NCI-H2107 (cell line): ENCODE data around the gene ZBED5.
A peak's percentile ranks its signal among the peaks of the same experiment; 100 is the strongest.

Source experiments
- DNase-seq: peaks from one replicate; lab custom pipeline; 2025; lab: John Stamatoyannopoulos, UW

Gene ZBED5

DNA sequence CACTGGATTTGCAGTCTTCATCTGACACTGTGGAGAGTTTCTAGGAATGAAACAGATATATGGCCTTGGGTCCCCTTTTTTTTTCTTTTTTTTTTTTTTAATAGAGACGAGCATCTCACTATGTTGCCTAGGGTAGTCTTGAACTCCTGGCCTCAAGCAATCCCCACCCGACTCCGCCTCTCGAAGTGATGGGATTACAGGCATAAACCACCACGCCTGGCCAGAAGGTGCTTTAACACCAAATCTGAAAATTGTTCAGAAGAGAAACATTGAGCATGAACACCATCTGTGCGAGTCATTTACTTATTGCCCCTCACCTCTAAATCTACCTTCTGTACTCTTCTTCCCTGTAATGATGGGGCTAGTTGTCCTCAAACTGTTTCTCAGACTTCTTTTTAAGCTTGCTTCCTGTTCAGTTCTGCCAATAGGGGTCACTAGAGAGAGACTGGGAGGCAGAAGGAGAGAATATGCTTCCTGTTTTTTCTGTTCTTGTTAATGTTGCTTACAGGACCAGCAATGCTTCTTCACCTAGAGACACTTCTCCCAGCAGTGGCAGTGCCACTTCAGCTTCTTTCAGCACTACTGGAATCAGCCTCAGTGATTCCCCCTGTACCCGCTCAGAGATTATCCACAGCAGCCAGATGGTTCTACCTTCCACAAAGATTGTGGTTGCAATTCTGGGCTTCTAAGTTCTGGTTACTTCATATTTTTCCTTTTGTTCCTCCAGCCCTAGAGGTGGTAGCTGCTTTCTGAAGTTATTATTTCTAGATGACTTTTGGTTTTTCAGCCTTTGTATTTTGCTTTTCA, 20.8 kb upstream of the ZBED5 start:
- DNase-seq, result no peak

DNA sequence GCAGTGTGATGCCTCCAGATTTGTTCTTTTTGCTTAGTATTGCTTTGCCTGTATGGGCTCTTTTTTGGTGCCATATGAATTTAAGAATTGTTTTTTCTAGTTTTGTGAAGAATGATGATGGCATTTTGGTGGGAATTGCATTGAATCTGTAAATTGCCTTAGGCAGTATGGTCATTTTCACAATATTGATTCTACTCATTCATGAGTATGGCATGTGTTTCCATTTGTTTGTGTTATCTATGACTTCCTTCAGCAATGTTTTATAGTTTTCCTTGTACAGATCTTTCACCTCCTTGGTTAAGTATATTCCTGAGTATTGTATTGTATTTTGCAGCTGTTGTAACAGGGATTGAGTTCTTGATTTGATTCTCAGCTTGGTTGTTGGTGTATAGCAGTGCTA, 18.3 kb upstream of the ZBED5 start:
- DNase-seq, result no peak

DNA sequence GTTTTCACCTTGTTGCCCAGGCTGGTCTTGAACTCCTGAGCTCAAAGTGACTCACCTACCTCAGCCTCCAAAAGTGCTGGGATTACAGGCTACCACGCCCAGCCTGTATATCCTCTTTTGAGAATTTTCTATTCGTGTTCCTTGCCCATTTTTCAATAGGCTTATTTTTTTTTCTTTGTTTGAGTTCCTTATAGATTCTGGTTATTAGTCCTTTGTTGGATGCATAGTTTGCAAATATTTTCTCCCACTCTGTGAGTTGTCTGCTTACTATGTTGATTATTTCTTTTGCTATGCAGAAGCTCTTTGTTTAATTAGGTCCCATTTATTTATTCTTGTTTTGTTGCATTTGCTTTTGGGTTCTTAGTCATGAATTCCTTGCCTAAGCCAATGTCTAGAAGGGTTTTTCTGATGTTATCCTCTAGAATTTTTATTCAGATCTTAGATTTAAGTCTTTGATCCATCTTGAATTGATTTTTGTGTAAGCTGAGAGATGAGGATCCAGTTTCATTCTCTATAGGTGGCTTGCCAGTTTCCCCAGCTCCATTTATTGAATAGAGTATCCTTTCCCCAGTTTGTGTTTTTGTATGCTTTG, 17.7 kb upstream of the ZBED5 start:
- no peak for DNase-seq

GRCh38 chr11:10872097-10872496, 14.2 kb upstream of the ZBED5 start:
- no peak for DNase-seq

GRCh38 chr11:10868352-10868751, 10.5 kb upstream of the ZBED5 start:
- no peak for DNase-seq

DNA sequence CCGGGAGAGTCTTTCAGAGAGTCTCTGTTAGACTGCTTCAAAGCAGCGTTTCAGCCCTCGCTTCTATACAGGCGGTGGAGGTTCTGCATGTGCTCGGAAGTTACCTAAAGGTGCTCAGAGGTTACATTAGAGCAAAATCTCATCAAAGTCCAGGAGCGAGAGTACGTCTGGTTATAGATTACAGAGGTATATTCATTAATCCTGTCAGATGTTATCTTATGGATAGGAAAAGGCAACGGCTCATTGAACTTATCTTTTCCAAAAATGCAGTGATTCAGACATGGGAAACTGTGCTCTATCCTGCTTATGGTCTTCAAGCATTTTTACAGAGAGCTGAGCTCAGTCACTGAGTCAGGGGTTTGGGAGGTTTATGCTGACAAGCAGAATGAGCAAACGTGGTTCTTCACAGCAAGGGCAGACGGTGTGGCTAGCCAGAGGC, 9.1 kb upstream of the ZBED5 start:
- DNase-seq, result no peak

DNA sequence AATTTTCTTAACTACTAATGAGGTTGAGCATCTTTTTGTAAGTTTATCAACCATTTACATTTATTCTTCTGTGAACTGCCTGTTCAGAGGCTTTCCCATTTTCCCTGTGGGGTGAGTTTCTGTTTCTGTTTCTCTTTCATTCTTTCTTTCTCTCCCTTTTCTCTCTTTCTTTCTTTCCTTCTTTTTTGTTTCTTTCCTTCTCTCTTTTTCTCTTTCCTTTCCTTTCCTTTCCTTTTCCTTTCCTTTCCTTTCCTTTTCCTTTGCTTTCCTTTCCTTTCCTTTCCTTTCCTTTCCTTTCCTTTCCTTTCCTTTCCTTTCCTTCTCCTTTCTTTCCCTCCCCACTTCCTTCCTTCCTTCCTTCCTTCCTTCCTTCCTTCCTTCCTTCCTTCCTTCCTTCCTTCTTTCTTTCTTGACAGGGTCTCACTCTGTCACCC, 8.0 kb upstream of the ZBED5 start:
- no peak for DNase-seq

DNA sequence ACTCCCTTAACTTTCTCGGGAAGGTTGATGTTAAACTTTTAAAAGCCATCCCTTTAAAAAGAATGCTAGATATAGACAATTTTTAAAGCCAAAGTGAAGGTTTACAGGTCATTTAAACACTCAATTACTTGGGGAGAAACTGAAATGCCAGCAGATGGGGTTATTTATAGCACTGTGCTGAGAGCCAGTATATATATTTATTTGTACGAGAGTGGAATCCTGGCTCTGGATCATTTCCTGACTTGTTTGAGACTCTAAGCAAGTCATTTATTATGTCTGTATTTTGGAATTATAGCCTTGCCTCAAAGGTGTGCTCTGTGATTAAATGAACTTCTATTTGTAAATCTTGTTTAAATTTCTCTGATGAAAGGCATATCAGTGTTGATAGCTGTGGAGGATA, 6.8 kb upstream of the ZBED5 start:
- no peak for DNase-seq

DNA sequence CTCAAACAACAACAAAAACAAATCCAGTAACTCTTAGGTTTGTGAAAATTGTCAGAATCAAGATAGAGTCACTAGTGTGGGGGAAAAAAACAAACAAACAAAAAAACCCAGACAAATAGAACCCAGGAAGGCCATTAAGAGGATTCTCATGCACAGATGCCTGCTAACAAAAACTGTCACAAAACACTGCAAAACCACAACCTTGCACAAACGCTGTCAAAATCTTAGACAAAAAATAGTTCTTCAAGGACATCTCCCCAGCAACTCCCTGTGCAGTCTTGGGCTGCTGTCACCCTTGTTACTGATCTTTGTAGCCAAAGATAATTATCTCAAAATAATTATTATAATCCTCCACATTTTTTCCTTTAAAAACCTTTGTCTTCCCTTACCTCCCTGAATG, 4.6 kb upstream of the ZBED5 start:
- no peak for DNase-seq

GRCh38 chr11:10861799-10862198, 3.9 kb upstream of the ZBED5 start:
- DNase-seq, result no peak

- no peak for DNase-seq
Observed at GRCh38 chr11:10861047-10861446, 3.2 kb upstream of the ZBED5 start.

GRCh38 chr11:10858439-10859325, 829 bp upstream of the ZBED5 start:
- peak; percentile 40 for DNase-seq

GRCh38 chr11:10857459-10857708, 469 bp downstream of the ZBED5 start:
- no peak for DNase-seq

GRCh38 chr11:10856689-10857458, 979 bp downstream of the ZBED5 start:
- no peak for DNase-seq

DNA sequence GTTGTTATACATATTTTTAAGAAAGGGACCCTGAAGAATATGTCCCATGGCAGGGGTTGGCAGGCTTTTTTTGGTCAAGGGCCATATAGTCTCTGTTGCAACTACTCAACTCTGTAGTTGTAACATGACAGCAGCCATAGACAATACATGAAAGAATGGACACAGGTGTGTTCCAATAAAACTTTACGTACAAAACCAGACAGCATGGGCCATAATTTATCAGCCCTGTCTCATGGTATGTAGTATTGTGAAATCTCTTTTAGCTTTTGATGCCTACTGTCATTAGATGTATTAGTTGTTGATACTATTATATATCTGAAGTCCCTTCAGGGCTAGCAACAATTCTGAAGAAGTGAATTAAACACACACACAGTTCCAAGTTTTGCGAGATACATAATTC, 2.6 kb downstream of the ZBED5 start:
- no peak for DNase-seq

DNA sequence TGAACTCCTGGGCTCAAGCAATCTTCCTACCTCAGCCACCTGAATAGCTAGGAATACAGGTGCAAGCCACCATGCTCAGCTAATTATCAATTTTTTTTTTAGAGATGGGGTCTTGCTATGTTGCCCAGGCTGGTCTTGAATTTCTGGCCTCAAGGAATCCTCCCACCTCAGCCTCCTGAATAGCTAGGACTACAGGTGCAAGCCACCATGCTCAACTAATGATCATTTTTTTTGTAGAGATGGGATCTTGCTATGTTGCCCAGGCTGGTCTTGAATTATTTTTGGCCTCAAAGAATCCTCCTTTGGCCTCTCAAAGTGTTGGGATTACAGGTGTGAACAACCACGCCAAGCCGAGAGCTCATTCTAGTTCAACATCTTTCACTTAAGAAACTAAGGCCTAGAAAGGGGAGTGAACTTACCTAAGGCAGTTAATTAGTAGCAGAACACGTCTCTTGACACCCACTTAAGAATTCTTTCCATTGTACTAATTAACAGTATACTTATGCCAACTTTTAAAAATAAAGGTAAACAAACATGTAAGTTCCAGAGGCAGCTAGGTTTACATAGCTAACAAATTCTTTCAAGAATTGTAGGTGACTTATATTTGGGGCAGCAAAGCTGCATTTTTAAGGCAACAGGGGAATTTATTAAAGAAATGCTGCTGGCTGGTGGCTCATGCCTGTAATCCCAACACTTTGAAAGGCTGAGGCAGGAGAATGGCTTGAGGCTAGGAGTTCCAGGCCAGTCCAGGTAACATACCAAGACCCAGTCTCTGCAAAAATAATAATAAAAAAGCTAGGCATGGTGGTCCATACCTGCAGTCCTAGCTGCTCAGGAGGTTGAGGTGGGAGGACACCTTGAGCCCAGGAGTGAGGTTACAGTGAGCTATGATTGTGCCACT, 9.6 kb downstream of the ZBED5 start:
- DNase-seq, result no peak

DNA sequence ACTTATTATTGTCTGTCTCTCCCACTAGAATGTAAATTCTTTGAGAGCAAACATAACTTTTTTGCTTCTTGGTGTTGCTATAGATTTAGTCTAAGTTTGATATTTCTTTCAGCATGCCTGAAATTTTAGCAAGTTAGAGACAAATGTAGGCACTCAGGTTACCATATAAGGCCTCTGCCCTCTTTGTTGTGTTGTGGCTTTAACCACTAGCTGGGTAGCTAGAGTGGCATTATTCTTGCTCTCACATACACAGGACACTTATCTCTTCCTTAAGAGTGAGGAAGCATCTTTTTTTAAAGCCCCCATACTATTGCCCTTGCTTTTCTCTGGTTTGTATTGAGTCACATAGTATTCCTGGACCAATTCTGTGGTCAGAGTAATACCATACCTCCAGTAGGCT, 11.2 kb downstream of the ZBED5 start:
- DNase-seq, result no peak

GRCh38 chr11:10845589-10845988, 12.3 kb downstream of the ZBED5 start:
- no peak for DNase-seq

GRCh38 chr11:10844796-10845195, 13.1 kb downstream of the ZBED5 start:
- no peak for DNase-seq

DNA sequence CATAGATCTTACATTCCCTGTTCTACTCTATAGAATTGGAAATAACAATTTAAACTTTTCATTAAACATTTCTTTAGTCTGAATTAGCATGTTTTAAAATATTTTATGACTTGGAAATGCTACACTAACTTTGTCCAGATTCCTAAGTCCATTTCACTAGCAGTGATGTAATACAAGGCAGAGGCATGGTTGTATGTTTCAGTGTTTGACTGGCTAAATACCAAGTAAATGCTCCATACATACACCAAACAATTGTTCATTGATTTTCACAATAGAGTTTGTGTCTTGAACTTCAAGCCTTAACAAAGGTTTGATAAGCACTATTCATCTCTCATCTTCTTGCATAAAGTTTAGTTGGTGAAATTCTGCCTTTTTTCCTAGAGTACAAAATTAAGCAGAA, 13.5 kb downstream of the ZBED5 start:
- no peak for DNase-seq

DNA sequence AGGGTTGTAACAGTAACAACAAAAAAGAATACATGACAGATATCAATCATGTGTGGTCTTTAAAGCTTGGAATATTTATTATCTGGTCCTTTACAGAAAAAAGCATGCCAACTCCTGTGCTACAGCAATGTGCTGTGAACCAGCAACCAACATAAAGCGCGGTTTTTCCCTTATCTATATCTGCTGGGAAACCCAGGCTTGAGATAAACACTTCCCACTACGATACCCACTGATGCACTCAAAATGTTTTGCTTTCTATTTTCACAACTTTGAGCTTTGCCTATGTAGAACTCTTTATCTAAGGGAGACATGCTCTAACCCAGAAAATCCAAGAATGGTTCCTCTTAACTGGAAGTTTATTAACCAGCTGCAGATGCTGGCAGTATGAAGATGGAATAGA, 19.0 kb downstream of the ZBED5 start:
- no peak for DNase-seq
